MM.1S (cell line): ENCODE results near the gene FUZ.

Experiments
- DNase-seq: peaks from one replicate; pipeline ENCODE4 v3.0.0-alpha.2; 2015
- H2AFZ ChIP-seq: fragments of 300-600 bp; sonication (generic); 2 replicates; pipeline ENCODE4 v1.6.0; 2016; ENCODE audit warnings: antibody characterized with exemption, low read length
- H3F3A ChIP-seq: fragments of 300-600 bp; sonication (generic); 2 replicates; pipeline ENCODE4 v1.6.1; 2016; ENCODE audit warnings: mild to moderate bottlenecking, antibody characterized with exemption, low read length, moderate library complexity, mixed read lengths; ENCODE audit not compliant: insufficient read depth
- H3K27ac ChIP-seq: fragments of 300-600 bp; sonication (generic); 2 replicates; pipeline ENCODE4 v1.5.1; 2016; ENCODE audit warnings: mild to moderate bottlenecking, low read length
- H3K27me3 ChIP-seq: fragments of 300-600 bp; sonication (generic); replicated peaks from 2 replicates; pipeline ENCODE4 v1.6.0; 2016; ENCODE audit warnings: low read length; ENCODE audit not compliant: insufficient read depth
- H3K36me3 ChIP-seq: fragments of 300-600 bp; sonication (generic); replicated peaks from 2 replicates; pipeline ENCODE4 v1.6.1; 2016; ENCODE audit warnings: mild to moderate bottlenecking, low read length, mixed read lengths; ENCODE audit not compliant: insufficient read depth
- H3K4me1 ChIP-seq: fragments of 300-600 bp; sonication (generic); 2 replicates; pipeline ENCODE4 v1.6.1; 2016; ENCODE audit warnings: low read length, mixed read lengths
- H3K4me2 ChIP-seq: fragments of 300-600 bp; sonication (generic); 2 replicates; pipeline ENCODE4 v1.6.0; 2016; ENCODE audit warnings: low read depth, low read length
- H3K4me3 ChIP-seq: fragments of 300-600 bp; sonication (generic); 2 replicates; pipeline ENCODE4 v1.5.1; 2016; ENCODE audit warnings: low read length, mixed read lengths
- H3K79me2 ChIP-seq: fragments of 300-600 bp; sonication (generic); 2 replicates; pipeline ENCODE4 v1.6.1; 2016; ENCODE audit warnings: mixed run types, low read length, mixed read lengths
- H3K9ac ChIP-seq: fragments of 300-600 bp; sonication (generic); 2 replicates; pipeline ENCODE4 v1.6.1; 2016; ENCODE audit warnings: low read length, mixed read lengths
- H3K9me2 ChIP-seq: fragments of 300-600 bp; sonication (generic); replicated peaks from 2 replicates; pipeline ENCODE4 v1.6.1; 2016; ENCODE audit warnings: mild to moderate bottlenecking, low read length, mixed read lengths; ENCODE audit not compliant: insufficient read depth
- H3K9me3 ChIP-seq: fragments of 300-600 bp; sonication (generic); replicated peaks from 2 replicates; pipeline ENCODE4 v1.6.1; 2016; ENCODE audit warnings: mild to moderate bottlenecking, low read length, mixed read lengths; ENCODE audit not compliant: insufficient read depth
- H4K20me1 ChIP-seq: fragments of 300-600 bp; sonication (generic); 2 replicates; pipeline ENCODE4 v1.6.1; 2016; ENCODE audit warnings: mild to moderate bottlenecking, low read length, moderate library complexity, mixed read lengths; ENCODE audit not compliant: insufficient read depth
- CTCF ChIP-seq: fragments of 300-600 bp; sonication (generic); IDR thresholded peaks from 2 replicates; pipeline ENCODE4 v1.5.1; 2016; ENCODE audit warnings: antibody characterized with exemption, low read length, mixed read lengths
- EZH2 ChIP-seq: fragments of 300-600 bp; sonication (generic); optimal IDR thresholded peaks from 2 replicates; pipeline ENCODE3; 2017; ENCODE audit warnings: low read depth, mild to moderate bottlenecking, antibody characterized with exemption, low read length, mixed read lengths
- EZH2phosphoT487 ChIP-seq: fragments of 300-600 bp; sonication (generic); IDR thresholded peaks from 2 replicates; pipeline ENCODE4 v1.6.1; 2018; ENCODE audit warnings: antibody characterized with exemption, low read length

Gene FUZ

GRCh38 chr19:49840736-49841249 is 27.7 kb upstream of the FUZ start:
- H3K4me3 ChIP-seq: no peak overlapping the region
- no peaks in the 10 kb centered on the region; the same call in 1 of the 2 replicates for H3F3A ChIP-seq
- TF ChIP-seq EZH2phosphoT487: no peak
- TF ChIP-seq EZH2: no peak
- TF ChIP-seq CTCF: no peak
- no peaks in the 10 kb centered on the region for H3K9me2 ChIP-seq
- H3K27ac ChIP-seq: no peak overlapping the region
- no peaks in the 10 kb centered on the region for H3K9me3 ChIP-seq
- no peaks in the 10 kb centered on the region for H3K79me2 ChIP-seq
- no peaks in the 10 kb centered on the region for H3K27me3 ChIP-seq
- no peaks in the 10 kb centered on the region for H4K20me1 ChIP-seq
- no peak for DNase-seq
- H3K4me2 ChIP-seq: no peak overlapping the region
- no peaks in the 10 kb centered on the region for H3K4me1 ChIP-seq
- no peak overlapping the region for H3K9ac ChIP-seq
- H3K36me3 ChIP-seq: no peaks in the 10 kb centered on the region
- no peak overlapping the region for H2AFZ ChIP-seq

GRCh38 chr19:49840321-49840720 is 27.2 kb upstream of the FUZ start:
- Histone ChIP-seq H3K9me3 (no peaks in the 10 kb centered on the region), H3K27ac (no peak overlapping the region), H3K9me2 (no peaks in the 10 kb centered on the region), H3K4me1 (no peaks in the 10 kb centered on the region), H3K4me3 (no peak overlapping the region), H3K79me2 (no peaks in the 10 kb centered on the region), H3F3A (no peaks in the 10 kb centered on the region; the same call in 1 of the 2 replicates), H3K36me3 (no peaks in the 10 kb centered on the region), H4K20me1 (no peaks in the 10 kb centered on the region), H3K27me3 (no peaks in the 10 kb centered on the region), H2AFZ (no peak overlapping the region), H3K4me2 (no peak overlapping the region), H3K9ac (no peak overlapping the region)
- DNase-seq: no peak
- no peak for TF ChIP-seq CTCF
- TF ChIP-seq EZH2: no peak
- no peak for TF ChIP-seq EZH2phosphoT487

- TF ChIP-seq CTCF: no peak
- TF ChIP-seq EZH2phosphoT487: no peak
- no peak for TF ChIP-seq EZH2
- no peak overlapping the region for H3K4me2 ChIP-seq
- H3K4me3 ChIP-seq: no peak overlapping the region
- no peaks in the 10 kb centered on the region for H3K36me3 ChIP-seq
- no peak overlapping the region for H2AFZ ChIP-seq
- H3K27me3 ChIP-seq: no peaks in the 10 kb centered on the region
- H3K9me2 ChIP-seq: no peaks in the 10 kb centered on the region
- H4K20me1 ChIP-seq: no peaks in the 10 kb centered on the region
- H3K9ac ChIP-seq: no peak overlapping the region
- no peaks in the 10 kb centered on the region for H3K79me2 ChIP-seq
- H3F3A ChIP-seq: no peaks in the 10 kb centered on the region; the same call in 1 of the 2 replicates
- no peaks in the 10 kb centered on the region for H3K4me1 ChIP-seq
- H3K27ac ChIP-seq: no peak overlapping the region
- no peak for DNase-seq
- H3K9me3 ChIP-seq: no peaks in the 10 kb centered on the region
Observed at GRCh38 chr19:49839713-49840112, 26.6 kb upstream of the FUZ start.
